HEK293 (cell line): ENCODE results near the gene TESK1.

Experiments
- EGR2 ChIP-seq: fragments of 450-650 bp; formaldehyde crosslinking; IDR thresholded peaks from 2 replicates; pipeline ENCODE4 v1.5.1; 2016; ENCODE audit warnings: low read depth, missing biosample characterization, missing genetic modification characterization
- FEZF1 ChIP-seq: fragments of 450-650 bp; formaldehyde crosslinking; IDR thresholded peaks from 2 replicates; pipeline ENCODE4 v1.5.1; 2016; ENCODE audit warnings: missing biosample characterization, missing genetic modification characterization
- KLF1 ChIP-seq: fragments of 450-650 bp; formaldehyde crosslinking; IDR thresholded peaks from 2 replicates; pipeline ENCODE4 v1.5.1; 2016; ENCODE audit warnings: missing biosample characterization, missing genetic modification characterization
- KLF9 ChIP-seq: fragments of 450-650 bp; formaldehyde crosslinking; IDR thresholded peaks from 2 replicates; pipeline ENCODE4 v1.5.1; 2016; ENCODE audit warnings: missing biosample characterization, missing genetic modification characterization, low read depth
- ZBTB7A ChIP-seq: fragments of 450-650 bp; formaldehyde crosslinking; IDR thresholded peaks from 2 replicates; pipeline ENCODE4 v1.5.1; 2016; ENCODE audit warnings: low read depth, missing biosample characterization, missing genetic modification characterization
- ZEB2 ChIP-seq: fragments of 450-650 bp; formaldehyde crosslinking; IDR thresholded peaks from 2 replicates; pipeline ENCODE4 v1.5.1; 2016; ENCODE audit warnings: missing biosample characterization, missing genetic modification characterization
- ZFP41 ChIP-seq: fragments of 450-650 bp; formaldehyde crosslinking; IDR thresholded peaks from 2 replicates; pipeline ENCODE4 v1.5.1; 2016; ENCODE audit warnings: missing biosample characterization, missing genetic modification characterization, borderline replicate concordance
- ZNF112 ChIP-seq: fragments of 450-650 bp; formaldehyde crosslinking; IDR thresholded peaks from 2 replicates; pipeline ENCODE4 v1.5.0; 2017; ENCODE audit warnings: missing biosample characterization, missing genetic modification characterization
- ZNF140 ChIP-seq: fragments of 450-650 bp; formaldehyde crosslinking; IDR thresholded peaks from 2 replicates; pipeline ENCODE4 v1.5.1; 2016; ENCODE audit warnings: missing biosample characterization, missing genetic modification characterization
- ZNF211 ChIP-seq: fragments of 450-650 bp; formaldehyde crosslinking; IDR thresholded peaks from 2 replicates; pipeline ENCODE4 v1.5.1; 2016; ENCODE audit warnings: low read depth, missing biosample characterization, missing genetic modification characterization
- ZNF221 ChIP-seq: fragments of 450-650 bp; formaldehyde crosslinking; IDR thresholded peaks from 2 replicates; pipeline ENCODE4 v1.5.1; 2017; ENCODE audit warnings: missing biosample characterization, missing genetic modification characterization, borderline replicate concordance
- ZNF23 ChIP-seq: fragments of 450-650 bp; formaldehyde crosslinking; IDR thresholded peaks from 2 replicates; pipeline ENCODE4 v1.5.1; 2016; ENCODE audit warnings: missing biosample characterization, missing genetic modification characterization, borderline replicate concordance
- ZNF37A ChIP-seq: fragments of 450-650 bp; IDR thresholded peaks from 2 replicates; pipeline ENCODE4 v1.5.1; 2018; ENCODE audit warnings: missing biosample characterization, missing genetic modification characterization
- ZNF585B ChIP-seq: fragments of 450-650 bp; formaldehyde crosslinking; IDR thresholded peaks from 2 replicates; pipeline ENCODE4 v1.5.1; 2016; ENCODE audit warnings: missing biosample characterization, missing genetic modification characterization
- ZNF664 ChIP-seq: fragments of 450-650 bp; formaldehyde crosslinking; IDR thresholded peaks from 2 replicates; pipeline ENCODE4 v1.5.1; 2016; ENCODE audit warnings: missing biosample characterization, missing genetic modification characterization
- ZNF76 ChIP-seq: fragments of 450-650 bp; formaldehyde crosslinking; IDR thresholded peaks from 2 replicates; pipeline ENCODE4; 2016; ENCODE audit warnings: low read depth, missing biosample characterization, missing genetic modification characterization, borderline replicate concordance
- ZNF777 ChIP-seq: fragments of 450-650 bp; formaldehyde crosslinking; IDR thresholded peaks from 2 replicates; pipeline ENCODE4 v1.5.1; 2017; ENCODE audit warnings: missing biosample characterization, missing genetic modification characterization, borderline replicate concordance
- TF ChIP-seq, protein P1 (sequence below): fragments of 450-650 bp; formaldehyde crosslinking; IDR thresholded peaks from 2 replicates; pipeline ENCODE4 v1.5.1; 2016; ENCODE audit warnings: missing biosample characterization, missing genetic modification characterization
- TF ChIP-seq, protein P2 (sequence below): fragments of 450-650 bp; formaldehyde crosslinking; IDR thresholded peaks from 2 replicates; pipeline ENCODE4 v1.5.1; 2016; ENCODE audit warnings: missing biosample characterization, missing genetic modification characterization
- TF ChIP-seq, protein P3 (sequence below): fragments of 450-650 bp; formaldehyde crosslinking; IDR thresholded peaks from 2 replicates; pipeline ENCODE4 v1.5.1; 2016; ENCODE audit warnings: missing biosample characterization, missing genetic modification characterization
- TF ChIP-seq, protein P4 (sequence below): fragments of 450-650 bp; formaldehyde crosslinking; IDR thresholded peaks from 2 replicates; pipeline ENCODE4 v1.5.1; 2016; ENCODE audit warnings: missing biosample characterization, missing genetic modification characterization
- TF ChIP-seq, protein P5 (sequence below): fragments of 450-650 bp; formaldehyde crosslinking; IDR thresholded peaks from 2 replicates; pipeline ENCODE4 v1.5.1; 2016; ENCODE audit warnings: missing biosample characterization, missing genetic modification characterization, borderline replicate concordance
- TF ChIP-seq, protein P6 (sequence below): fragments of 450-650 bp; formaldehyde crosslinking; IDR thresholded peaks from 2 replicates; pipeline ENCODE4 v1.5.1; 2016; ENCODE audit warnings: missing biosample characterization, missing genetic modification characterization

TESK1 gene

DNA sequence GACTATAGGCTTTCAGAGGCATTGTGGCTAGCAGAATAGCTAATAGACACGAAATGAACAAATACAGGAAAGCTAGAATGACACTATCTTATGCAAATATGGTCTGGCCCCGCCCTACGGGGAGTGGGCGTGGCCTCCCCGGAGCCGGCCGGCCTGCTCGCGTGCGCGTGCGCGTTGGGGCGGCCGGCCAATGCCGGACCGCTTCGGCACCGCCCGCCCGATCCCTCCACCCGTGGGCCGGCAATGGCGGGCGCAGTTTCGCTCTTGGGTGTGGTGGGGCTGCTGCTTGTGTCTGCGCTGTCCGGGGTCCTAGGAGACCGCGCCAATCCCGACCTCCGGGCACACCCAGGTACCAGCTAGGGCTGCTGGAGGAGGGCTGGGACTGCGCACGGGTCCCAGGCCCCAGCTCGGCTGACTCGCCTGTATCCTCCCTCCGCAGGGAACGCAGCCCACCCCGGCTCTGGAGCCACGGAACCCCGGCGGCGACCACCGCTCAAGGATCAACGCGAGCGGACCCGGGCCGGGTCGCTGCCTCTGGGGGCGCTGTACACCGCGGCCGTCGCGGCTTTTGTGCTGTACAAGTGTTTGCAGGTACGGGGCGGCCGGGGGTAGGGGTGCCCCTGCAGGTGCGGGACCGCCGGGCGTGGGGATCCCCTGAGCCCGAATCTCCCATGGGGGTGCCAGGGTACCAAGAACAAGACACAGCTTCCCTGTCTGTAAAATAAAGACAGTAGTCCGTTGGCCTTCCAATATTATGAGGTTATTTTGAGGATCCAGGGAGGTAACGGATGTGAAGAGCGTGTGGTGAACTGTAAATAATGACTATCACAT lies 53.3 kb downstream of the TESK1 start, which contains the start of gene CCDC107 (continued):
- TF ChIP-seq, protein P1, sequence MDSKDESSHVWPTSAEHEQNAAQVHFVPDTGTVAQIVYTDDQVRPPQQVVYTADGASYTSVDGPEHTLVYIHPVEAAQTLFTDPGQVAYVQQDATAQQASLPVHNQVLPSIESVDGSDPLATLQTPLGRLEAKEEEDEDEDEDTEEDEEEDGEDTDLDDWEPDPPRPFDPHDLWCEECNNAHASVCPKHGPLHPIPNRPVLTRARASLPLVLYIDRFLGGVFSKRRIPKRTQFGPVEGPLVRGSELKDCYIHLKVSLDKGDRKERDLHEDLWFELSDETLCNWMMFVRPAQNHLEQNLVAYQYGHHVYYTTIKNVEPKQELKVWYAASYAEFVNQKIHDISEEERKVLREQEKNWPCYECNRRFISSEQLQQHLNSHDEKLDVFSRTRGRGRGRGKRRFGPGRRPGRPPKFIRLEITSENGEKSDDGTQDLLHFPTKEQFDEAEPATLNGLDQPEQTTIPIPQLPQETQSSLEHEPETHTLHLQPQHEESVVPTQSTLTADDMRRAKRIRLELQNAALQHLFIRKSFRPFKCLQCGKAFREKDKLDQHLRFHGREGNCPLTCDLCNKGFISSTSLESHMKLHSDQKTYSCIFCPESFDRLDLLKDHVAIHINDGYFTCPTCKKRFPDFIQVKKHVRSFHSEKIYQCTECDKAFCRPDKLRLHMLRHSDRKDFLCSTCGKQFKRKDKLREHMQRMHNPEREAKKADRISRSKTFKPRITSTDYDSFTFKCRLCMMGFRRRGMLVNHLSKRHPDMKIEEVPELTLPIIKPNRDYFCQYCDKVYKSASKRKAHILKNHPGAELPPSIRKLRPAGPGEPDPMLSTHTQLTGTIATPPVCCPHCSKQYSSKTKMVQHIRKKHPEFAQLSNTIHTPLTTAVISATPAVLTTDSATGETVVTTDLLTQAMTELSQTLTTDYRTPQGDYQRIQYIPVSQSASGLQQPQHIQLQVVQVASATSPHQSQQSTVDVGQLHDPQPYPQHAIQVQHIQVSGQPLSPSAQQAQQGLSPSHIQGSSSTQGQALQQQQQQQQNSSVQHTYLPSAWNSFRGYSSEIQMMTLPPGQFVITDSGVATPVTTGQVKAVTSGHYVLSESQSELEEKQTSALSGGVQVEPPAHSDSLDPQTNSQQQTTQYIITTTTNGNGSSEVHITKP (tag by site-specific recombination): peak; percentile 14; the same call in 1 of the 2 replicates
- TF ChIP-seq, protein P2, sequence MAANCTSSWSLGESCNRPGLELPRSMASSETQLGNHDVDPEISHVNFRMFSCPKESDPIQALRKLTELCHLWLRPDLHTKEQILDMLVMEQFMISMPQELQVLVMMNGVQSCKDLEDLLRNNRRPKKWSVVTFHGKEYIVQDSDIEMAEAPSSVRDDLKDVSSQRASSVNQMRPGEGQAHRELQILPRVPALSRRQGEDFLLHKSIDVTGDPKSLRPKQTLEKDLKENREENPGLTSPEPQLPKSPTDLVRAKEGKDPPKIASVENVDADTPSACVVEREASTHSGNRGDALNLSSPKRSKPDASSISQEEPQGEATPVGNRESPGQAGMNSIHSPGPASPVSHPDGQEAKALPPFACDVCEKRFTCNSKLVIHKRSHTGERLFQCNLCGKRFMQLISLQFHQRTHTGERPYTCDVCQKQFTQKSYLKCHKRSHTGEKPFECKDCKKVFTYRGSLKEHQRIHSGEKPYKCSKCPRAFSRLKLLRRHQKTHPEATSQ (tag by site-specific recombination): 0 out of 2 replicates have a peak, but pooled peaks have one; percentile 72
- TF ChIP-seq ZNF664 (tag by site-specific recombination) (0 out of 2 replicates have a peak, but pooled peaks have one; percentile 61), ZNF140 (tag by site-specific recombination) (no peak), KLF9 (tag by site-specific recombination) (no peak), ZFP41 (tag by site-specific recombination) (no peak), FEZF1 (tag by site-specific recombination) (no peak), EGR2 (tag by site-specific recombination) (no peak), ZNF777 (tag by site-specific recombination) (peak; percentile 76; the same call in 1 of the 2 replicates), ZNF37A (tag by site-specific recombination) (0 out of 2 replicates have a peak, but pooled peaks have one; percentile 37), ZNF23 (tag by site-specific recombination) (no peak), ZNF585B (no peak), ZNF112 (tag by site-specific recombination) (no peak), KLF1 (tag by site-specific recombination) (no peak), ZNF221 (tag by site-specific recombination) (no peak), ZEB2 (tag by site-specific recombination) (0 out of 2 replicates have a peak, but pooled peaks have one; percentile 58), ZNF76 (tag by site-specific recombination) (no peak), ZBTB7A (tag by site-specific recombination) (0 out of 2 replicates have a peak, but pooled peaks have one; percentile 38), ZNF211 (tag by site-specific recombination) (no peak)
- TF ChIP-seq, protein P3, sequence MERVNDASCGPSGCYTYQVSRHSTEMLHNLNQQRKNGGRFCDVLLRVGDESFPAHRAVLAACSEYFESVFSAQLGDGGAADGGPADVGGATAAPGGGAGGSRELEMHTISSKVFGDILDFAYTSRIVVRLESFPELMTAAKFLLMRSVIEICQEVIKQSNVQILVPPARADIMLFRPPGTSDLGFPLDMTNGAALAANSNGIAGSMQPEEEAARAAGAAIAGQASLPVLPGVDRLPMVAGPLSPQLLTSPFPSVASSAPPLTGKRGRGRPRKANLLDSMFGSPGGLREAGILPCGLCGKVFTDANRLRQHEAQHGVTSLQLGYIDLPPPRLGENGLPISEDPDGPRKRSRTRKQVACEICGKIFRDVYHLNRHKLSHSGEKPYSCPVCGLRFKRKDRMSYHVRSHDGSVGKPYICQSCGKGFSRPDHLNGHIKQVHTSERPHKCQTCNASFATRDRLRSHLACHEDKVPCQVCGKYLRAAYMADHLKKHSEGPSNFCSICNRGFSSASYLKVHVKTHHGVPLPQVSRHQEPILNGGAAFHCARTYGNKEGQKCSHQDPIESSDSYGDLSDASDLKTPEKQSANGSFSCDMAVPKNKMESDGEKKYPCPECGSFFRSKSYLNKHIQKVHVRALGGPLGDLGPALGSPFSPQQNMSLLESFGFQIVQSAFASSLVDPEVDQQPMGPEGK: peak; percentile 78
- TF ChIP-seq, protein P4, sequence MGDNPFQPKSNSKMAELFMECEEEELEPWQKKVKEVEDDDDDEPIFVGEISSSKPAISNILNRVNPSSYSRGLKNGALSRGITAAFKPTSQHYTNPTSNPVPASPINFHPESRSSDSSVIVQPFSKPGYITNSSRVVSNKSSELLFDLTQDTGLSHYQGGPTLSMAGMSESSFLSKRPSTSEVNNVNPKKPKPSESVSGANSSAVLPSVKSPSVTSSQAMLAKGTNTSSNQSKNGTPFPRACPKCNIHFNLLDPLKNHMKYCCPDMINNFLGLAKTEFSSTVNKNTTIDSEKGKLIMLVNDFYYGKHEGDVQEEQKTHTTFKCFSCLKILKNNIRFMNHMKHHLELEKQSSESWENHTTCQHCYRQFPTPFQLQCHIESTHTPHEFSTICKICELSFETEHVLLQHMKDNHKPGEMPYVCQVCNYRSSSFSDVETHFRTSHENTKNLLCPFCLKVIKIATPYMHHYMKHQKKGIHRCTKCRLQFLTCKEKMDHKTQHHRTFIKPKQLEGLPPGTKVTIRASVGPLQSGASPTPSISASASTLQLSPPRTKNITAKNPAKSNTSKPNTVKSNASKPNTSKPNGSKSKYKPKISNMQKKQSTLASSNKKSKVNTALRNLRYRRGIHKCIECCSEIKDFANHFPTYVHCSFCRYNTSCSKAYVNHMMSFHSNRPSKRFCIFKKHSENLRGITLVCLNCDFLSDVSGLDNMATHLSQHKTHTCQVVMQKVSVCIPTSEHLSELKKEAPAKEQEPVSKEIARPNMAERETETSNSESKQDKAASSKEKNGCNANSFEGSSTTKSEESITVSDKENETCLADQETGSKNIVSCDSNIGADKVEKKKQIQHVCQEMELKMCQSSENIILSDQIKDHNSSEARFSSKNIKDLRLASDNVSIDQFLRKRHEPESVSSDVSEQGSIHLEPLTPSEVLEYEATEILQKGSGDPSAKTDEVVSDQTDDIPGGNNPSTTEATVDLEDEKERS (tag by site-specific recombination): no peak
- TF ChIP-seq, protein P5, sequence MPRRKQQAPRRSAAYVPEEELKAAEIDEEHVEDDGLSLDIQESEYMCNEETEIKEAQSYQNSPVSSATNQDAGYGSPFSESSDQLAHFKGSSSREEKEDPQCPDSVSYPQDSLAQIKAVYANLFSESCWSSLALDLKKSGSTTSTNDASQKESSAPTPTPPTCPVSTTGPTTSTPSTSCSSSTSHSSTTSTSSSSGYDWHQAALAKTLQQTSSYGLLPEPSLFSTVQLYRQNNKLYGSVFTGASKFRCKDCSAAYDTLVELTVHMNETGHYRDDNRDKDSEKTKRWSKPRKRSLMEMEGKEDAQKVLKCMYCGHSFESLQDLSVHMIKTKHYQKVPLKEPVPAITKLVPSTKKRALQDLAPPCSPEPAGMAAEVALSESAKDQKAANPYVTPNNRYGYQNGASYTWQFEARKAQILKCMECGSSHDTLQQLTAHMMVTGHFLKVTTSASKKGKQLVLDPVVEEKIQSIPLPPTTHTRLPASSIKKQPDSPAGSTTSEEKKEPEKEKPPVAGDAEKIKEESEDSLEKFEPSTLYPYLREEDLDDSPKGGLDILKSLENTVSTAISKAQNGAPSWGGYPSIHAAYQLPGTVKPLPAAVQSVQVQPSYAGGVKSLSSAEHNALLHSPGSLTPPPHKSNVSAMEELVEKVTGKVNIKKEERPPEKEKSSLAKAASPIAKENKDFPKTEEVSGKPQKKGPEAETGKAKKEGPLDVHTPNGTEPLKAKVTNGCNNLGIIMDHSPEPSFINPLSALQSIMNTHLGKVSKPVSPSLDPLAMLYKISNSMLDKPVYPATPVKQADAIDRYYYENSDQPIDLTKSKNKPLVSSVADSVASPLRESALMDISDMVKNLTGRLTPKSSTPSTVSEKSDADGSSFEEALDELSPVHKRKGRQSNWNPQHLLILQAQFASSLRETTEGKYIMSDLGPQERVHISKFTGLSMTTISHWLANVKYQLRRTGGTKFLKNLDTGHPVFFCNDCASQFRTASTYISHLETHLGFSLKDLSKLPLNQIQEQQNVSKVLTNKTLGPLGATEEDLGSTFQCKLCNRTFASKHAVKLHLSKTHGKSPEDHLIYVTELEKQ: no peak
- TF ChIP-seq, protein P6, sequence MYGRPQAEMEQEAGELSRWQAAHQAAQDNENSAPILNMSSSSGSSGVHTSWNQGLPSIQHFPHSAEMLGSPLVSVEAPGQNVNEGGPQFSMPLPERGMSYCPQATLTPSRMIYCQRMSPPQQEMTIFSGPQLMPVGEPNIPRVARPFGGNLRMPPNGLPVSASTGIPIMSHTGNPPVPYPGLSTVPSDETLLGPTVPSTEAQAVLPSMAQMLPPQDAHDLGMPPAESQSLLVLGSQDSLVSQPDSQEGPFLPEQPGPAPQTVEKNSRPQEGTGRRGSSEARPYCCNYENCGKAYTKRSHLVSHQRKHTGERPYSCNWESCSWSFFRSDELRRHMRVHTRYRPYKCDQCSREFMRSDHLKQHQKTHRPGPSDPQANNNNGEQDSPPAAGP: no peak
